Midbrain (tissue), 1 donor: ENCODE measurements around the gene CIRBP.
"Not testable (repeated sequence)": the region's sequence is repeated elsewhere in the genome, so short reads cannot be mapped to it uniquely, and the experiment has no call there.

Experiments used
- DNase-seq: peaks from one replicate; lab custom pipeline; 2025; lab: John Stamatoyannopoulos, UW

The CIRBP gene

DNA sequence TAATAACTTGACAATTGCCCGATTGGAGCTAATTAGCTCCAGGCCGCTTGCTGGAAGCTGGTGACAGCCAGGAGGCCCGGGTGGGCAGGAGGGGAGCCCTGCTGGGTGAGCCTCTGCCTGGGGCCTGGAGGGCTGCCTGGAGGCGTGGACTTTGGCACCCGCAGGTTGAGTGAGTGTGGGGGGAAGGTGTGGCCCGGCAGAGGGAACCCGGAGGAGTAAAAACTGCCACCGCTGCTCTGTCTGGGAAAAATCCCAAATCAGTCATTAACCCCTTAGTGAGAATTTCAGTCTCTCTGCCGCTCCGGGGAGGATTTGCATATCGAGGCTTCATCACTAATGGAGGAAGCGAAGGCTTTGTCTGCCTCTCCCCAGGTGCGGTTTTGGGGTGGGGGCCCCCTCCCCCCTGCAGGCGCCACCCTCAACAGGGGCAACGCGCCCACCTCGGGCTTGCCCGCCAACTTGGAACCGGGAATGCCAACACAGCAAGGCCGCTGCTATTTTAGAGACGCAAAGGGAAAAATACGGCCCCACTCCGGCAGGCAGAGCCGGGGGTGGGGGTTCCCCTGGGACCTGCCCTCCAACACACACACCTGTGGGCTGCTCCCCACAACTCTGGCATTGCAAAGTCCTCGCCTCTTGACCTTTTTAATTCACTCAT lies 22.8 kb downstream of the CIRBP start:
- no peak for DNase-seq

DNA sequence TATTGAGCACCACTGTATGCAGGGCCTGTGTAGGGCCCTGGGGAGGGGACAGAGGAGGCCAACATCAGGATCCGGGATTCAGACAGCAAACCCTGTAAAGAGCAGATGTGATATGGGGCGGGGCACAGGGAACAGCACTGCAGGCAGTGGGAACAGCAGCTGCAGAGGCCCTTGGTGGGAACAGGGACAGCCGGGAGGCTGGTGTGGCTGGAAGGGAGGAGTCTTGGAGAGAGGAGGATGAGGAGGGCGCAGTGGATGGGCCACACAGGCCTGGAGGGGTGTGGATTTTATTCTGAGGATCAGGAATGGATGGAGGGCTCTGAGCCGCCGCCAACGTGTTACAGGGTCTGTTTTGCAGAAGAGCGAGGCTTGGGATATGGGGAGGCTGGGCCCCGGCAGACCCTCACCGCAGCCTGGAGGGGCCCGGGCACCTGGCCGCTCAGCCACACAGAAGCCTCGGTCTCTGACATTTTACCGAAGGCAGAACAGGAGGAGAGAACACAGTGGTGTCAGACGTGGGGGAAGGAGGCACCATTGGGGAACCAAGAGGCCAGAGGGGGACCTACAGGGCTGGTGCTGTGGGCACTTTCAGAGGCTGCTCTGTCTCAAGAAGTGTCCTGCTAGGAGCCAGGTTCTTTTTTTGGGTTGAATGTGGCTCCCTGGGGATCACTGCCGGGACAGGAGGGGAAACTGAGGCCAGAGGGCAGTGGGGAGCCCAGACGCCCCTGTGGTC lies 23.5 kb downstream of the CIRBP start:
- DNase-seq = no peak

DNA sequence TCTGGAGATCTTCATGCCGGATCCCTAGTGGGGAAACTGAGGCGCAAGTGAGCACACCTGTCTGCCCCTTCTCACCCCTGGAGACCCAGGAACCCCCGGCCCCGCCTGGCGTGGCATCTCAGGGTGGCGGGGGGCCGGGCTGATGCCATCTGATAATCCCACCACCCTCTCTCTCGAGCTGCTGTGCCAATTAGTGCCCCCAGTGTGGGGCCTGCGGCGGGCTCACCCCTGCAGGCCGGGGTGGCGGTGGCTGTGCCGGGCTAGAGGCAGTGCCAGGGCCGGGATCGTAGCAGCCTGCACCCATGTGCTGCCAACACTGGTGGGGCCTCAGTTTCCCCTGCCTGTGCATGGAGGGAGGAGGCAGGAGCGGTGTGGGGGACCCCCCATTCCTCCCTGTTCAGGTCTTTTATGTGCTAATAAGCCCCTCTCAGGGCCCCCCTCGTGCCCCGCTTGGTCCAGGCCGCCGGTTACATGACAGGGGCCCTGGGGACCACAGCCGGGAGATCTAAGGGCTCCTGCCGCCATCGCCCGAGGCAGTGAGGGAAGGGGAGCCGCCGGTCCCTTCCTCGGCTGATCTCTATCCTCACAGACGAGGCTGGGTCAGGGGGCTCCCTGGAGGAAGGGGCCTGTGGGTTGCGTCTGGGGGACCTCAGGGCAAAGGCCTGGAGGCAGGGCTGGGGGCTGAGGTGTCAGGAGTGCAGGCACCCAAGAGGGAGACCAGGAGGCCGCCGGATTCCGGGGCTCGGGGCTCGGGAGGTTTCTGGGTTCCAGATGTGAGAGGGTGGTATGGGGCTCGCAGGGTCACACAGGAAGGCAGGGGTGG lies 24.9 kb downstream of the CIRBP start:
- no peak for DNase-seq

DNA sequence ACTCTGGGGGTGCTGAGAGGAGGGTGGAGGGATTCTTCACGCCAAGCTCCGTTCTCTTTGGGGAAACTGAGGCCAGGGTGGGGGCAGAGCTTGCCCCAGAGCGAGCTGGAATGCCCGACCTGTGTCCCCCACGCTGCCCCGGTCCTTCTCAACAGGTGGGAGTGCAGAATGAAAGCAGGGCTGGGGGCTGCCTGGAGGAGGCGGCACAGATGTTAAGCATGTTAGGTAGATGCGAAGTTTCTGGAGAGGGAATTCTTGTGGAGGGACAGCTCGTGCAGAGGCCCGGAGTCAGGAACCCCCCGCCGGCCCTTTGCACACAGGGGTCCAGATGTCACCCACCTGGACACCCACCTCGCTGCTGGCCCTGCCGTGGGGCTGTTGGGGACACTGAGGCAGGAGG lies 25.6 kb downstream of the CIRBP start:
- no peak for DNase-seq

DNA sequence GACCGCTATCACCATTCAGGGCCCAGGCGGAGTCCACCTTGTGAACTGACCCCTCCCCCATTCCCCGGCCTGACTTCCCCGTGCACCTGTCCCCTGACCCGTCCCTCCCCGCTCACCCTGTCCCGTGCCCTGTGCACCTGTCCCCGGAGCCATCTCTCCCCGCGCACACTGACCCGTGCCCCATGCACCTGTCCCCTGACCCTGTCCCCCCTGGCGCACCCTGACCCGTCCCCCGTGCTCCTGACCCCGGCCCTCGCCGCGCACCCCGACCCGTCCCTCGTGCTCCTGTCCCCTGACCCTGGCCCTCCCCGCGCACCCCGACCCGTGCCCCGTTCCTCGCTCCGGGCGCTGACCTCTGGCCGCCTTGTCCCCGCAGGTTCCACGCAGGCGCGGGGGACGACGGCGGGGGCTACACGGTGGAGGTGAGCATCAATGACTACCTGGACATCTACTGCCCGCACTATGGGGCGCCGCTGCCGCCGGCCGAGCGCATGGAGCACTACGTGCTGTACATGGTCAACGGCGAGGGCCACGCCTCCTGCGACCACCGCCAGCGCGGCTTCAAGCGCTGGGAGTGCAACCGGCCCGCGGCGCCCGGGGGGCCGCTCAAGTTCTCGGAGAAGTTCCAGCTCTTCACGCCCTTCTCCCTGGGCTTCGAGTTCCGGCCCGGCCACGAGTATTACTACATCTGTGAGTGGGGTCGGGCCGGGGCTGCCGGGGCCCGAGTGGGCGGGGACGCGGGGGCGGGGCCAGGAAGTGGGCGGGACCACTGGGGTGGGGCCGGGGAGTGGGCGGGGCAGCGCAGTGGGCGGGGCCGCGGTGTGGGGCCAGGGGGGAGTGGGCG lies 26.3 kb downstream of the CIRBP start:
- DNase-seq = no peak

DNA sequence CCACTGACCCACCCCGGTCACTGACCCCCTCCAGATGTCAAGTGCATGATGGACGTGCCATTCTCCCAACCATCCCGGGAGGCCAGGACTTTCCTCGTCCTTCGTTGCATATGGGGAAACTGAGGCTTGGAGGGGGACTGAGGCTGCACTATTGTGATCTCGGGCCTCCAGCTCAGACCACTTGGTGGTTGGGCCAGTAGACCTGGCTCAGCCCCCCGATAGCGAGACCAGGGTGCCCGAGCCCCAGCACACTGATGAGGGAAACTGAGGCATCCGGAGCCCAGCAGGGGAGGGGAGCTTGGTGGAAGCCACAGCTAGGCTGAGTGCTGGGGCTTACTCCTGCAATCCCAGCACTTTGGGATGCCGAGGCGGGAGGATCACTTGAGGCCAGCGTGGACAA lies 26.9 kb downstream of the CIRBP start:
- no peak for DNase-seq

DNA sequence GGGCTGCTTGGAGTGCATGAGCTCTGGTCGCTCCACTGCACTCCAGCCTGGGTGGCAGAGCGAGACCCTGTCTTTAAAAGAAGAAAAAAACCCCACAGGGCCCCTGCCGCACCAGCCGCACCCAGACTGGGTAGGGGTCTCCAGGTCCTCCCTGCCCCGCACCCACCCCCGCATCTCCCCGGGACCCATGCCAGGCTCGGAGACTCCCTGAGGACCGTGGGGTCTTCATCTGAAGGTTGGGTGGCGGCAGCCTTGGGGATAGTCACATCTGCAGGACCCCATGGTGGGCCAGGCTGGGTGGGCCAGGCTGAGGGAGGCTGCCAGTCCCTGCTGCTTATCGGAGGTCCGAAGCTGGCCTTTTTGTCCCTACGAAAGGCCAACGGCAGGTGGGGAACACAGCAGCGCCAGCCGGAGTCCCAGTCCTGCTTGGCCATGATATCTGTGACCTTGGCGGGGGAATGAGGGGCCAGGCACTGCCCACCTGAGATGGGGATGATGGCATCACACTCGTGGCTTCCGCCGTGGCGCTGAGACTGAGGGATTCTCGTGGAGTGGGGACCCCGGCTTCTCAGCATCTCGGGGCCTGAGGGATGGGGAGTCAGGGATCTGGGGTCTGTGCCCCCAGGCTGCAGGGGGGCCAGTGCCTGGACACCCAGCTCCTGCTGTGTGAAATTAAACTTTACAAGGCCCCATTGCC lies 27.6 kb downstream of the CIRBP start:
- no peak for DNase-seq

DNA sequence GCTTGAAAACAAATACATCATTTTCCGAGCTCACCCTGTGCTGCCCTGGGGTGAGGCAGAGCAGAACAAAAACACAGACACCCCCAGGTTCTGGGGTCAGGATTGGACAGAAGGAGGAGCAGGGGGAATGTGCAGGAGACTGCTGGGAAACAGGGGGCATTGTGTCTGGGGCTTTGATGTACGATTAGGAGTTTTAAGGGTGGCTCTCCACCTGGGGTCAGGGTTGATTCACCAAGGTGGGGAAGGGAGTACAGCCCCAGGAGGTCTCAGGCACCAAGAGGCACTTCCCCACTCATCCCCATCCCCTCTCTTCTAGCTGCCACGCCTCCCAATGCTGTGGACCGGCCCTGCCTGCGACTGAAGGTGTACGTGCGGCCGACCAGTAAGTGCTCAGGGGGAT lies 29.1 kb downstream of the CIRBP start:
- DNase-seq = no peak

DNA sequence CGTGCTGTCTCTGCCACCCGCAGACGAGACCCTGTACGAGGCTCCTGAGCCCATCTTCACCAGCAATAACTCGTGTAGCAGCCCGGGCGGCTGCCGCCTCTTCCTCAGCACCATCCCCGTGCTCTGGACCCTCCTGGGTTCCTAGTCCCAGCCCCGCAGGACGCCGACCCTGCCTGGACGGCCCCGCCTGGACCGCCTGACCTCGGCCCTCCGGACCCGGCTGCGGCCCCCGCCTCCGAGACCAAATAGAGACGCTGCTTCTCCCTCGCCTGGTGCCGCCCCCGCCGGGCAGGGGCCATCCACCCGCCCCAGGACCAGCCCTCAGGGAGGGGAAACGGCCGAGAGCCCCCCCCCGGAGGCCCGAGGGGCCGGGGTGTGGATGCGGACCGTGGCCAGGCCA lies 30.7 kb downstream of the CIRBP start:
- no peak for DNase-seq

DNA sequence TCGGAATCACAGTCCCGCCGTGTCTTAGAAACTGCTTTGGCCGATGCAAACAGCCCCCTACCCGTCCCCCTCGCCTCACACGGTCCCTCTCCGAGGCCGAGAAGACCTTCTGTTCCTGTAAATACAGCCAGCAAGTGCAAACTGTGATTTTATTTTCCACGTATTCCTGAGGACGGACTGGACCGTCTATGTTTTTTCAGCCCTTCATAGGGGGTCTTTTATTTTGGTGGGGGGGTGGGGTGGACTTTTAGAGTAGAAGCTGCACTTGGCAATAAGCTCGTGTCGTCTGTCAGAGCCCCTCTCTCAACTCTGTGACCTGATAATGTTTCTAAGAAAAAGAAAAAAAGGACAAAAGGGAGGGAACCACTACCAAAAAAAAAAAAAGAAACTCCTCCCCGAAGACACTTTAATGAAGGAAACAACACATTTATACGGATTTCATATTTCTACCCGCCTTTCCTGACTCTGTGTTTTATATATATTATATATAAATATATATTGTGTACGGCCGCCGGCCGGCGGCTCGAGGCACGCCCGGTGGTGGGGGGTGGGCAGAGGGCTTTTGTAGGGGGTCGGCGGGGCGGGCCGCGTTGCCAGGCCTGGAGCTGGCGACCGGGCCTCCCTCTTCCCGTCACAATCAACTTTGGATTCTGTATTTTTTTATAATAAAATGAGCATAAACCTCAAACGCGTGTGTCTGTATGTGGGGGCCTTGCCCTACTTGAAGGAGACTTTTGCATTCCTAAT lies 31.8 kb downstream of the CIRBP start:
- no peak for DNase-seq

DNA sequence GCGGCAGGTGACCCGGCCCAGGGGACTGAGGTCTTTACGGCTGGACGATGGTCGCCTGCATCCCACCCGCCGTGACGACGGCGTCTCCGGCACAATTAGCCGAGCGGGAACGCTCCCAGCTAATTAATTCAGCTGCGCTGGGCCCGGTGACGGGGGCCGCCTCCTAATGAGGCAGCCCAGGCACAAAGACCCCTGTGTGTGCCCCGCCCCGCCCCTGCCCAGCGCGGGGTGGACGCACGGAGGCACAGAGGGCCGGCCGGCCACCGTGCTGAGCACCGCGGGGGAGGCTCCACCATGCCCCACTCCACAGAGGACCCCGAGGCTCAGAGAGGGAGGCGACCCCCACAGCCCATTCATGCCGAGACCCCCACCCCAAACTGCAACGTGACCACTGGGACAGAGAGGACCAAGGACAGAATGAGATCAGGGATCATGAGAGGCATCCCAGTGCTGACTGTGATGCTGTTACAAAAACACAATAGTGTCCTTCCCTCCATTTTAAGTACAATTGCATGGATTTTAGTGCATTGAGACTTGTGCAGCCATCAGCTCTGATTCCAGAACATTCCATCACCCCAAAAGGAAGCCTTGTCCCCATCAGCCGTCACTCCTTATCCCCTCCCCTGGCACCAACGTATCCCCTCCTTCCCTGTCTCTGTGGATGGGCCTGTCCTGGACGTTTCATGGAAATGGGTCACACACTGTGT lies 33.6 kb downstream of the CIRBP start:
- peak; percentile 77 for DNase-seq

DNA sequence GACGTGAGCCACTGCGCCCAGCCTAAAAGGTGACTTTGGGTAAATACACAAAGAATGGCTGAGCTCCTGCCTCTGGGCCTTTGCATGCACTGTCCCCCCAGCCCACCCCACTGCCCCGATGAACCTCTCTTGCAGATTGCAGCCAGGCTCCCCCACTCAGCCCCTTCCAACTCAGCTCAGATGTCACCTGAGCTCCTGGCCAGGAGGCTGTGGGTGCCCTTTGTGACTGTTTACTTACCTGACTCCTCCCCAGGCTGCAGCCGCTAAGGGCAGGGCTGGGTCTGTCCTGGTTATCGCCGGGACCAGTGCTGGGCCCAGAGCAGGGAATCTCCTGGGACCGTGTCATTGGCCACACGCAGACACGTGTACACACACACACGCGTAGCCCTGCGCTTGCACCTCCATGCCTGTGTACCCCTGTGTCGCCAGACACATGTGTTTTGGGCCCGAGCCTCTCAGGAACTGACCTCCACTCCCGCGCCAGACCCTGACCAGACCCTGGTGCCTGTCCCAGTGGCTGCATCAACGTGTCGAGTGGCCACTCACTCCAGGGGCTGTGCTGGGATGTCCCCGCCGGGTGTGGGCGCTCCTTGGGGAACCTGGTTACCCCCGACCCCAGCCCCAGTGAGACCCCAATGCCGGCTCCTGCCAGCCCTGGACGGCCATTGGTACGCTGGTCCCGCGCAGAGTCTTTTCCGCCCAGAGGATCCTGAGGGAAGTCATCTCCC lies 35.2 kb downstream of the CIRBP start:
- no peak for DNase-seq

DNA sequence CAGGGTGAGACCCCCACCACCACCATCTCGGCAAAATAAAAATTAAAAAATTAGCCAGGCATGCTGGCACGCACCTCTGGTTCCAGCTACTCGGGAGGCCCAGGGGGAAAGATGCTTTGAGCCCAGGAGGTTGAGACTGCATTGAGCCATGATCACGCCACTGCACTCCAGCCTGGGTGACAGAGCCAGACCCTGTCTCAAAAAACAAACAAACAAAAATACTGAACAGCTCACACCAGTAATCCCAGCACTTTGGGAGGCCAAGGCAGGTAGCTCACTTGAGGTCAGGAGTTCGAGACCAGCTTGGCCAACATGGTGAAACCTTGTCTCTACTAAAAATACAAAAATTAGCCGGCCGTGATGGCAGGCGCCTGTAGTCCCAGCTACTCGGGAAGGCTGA lies 36.2 kb downstream of the CIRBP start:
- not testable (repeated sequence) for DNase-seq

DNA sequence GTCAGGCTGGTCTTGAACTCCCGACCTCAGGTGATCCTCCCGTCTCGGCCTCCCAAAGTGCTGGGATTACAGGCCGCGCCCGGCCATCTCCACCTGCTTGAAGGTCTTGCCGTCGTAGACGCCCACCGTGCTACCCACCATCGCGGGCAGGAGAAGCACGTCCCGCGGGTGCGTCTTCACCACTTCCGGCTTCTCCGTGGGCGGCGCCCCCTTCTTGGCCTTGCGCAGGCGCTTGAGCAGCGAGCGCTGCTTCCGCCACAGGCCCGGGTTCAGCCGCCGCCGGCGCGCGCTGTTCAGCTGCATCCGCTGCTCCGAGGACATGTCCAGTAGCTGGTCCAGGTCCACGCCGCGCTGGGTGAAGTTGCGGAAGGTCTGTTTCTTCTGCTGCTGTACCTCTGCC lies 38.2 kb downstream of the CIRBP start:
- DNase-seq = no peak

DNA sequence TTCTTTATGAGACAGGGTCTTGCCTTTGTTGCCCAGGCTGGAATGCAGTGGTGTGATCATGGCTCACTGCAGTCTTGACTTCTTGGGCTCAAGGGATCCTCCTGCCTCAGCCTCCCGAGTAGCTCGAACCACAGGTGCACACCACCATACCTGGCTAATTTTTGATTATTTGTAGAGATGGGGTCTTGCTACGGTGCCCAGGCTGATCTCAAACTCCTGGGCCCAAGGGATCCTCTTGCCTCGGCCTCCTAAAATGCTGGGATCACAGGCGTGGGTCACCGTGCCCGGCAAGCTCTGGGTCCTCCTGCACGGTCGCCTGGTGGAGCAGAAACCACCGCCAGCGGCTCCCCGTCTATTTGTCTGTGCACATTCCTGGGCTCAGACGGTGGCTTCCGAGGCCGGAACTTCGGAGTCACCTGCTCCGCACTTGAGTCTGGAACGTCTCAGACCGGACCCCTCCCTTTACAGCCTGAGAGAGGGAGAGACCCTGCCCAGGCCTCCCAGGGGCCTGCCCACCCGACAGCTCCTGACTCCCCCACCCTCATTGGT lies 38.7 kb downstream of the CIRBP start:
- no peak for DNase-seq

DNA sequence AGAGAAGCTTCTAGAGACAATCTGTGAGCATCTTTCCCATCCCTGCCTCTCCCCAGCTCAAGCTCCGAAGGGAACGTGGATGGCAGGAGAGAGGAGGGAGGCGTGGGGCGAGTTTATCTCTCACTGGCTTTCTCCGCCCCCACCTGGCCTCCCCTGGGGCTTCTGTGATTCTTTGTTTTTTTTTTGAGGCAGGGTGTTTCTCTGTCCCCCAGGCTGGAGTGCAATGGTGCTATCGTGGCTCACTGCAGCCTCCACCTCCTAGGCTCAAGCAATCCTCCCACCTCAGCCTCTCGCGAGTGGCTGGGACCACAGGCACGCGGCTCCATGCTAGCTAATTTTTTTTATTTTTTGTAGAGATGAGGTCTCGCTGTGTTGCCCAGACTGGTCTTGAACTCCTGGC lies 39.6 kb downstream of the CIRBP start:
- no peak for DNase-seq

DNA sequence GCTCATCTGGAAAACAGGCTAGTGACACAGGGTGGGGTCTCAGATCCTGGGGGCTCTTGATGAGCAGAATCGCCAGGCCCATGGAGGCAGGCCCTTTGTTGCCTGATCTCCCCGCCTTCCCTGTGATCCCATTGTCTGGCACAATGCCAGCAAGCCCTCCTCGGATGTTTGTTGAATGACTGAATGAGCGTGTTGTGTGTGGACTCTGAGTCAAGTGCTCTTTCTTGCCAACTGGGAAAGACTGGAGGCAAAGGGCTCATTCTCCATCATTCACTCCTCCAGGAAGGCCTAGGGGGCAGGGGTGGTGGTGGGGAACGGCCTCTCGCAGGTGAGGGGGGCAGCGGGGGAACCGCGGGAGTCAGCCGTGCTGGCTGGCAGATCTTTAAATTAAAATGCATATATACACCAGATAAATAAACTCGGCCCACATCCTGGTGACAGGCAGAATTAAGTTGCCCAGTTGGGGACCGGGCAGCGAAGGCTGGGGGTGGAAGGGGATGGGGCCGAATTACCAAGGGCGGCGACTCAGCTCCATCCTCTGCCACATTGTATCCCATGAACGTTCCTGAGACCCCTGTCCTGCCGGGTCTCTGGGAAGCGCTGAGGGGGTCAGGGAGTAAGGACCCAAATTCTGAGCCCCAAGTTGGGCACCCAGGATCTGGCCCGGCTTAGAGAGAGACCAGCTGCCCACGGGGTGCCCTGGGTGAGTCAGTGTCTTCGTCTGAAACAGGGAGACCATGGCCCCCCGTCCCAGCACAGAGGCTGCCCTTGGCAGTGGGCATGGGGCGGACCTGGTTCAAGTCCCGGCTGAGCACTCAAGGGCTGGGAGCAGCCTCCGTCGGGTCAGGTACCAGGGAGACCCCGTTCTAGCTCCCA lies 41.1 kb downstream of the CIRBP start:
- no peak for DNase-seq

DNA sequence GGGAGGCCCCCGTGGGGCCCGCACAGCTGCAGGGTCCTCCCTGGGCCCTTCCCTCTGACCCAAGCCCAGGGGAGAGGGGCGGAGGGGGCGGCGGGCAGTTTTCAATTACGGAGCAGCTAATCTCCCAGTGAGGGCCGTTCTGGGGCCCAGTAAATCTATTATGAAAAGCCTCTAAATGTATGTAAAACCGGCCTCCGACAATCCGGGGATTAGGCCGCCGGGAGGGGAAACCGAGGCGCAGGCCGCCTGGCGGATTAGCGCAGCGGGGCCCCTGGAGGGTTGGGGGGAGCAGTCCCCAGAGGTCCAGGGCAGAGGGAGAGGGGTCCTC lies 41.7 kb downstream of the CIRBP start:
- DNase-seq = no peak
